NOMO-1 treated with dmso at 0.1 percent for 144 hours (cell line): Measurements from ENCODE around the gene CUL7.

ENCODE experiments used
- DNase-seq: peaks from one replicate; lab custom pipeline; 2025; ENCODE audit not compliant: unreplicated experiment; lab: John Stamatoyannopoulos, UW

Gene CUL7

GRCh38 chr6:43077981-43078511 lies 24.4 kb upstream of the CUL7 start:
- no peak for DNase-seq

GRCh38 chr6:43077333-43077809 lies 23.7 kb upstream of the CUL7 start:
- DNase-seq: no peak

DNA sequence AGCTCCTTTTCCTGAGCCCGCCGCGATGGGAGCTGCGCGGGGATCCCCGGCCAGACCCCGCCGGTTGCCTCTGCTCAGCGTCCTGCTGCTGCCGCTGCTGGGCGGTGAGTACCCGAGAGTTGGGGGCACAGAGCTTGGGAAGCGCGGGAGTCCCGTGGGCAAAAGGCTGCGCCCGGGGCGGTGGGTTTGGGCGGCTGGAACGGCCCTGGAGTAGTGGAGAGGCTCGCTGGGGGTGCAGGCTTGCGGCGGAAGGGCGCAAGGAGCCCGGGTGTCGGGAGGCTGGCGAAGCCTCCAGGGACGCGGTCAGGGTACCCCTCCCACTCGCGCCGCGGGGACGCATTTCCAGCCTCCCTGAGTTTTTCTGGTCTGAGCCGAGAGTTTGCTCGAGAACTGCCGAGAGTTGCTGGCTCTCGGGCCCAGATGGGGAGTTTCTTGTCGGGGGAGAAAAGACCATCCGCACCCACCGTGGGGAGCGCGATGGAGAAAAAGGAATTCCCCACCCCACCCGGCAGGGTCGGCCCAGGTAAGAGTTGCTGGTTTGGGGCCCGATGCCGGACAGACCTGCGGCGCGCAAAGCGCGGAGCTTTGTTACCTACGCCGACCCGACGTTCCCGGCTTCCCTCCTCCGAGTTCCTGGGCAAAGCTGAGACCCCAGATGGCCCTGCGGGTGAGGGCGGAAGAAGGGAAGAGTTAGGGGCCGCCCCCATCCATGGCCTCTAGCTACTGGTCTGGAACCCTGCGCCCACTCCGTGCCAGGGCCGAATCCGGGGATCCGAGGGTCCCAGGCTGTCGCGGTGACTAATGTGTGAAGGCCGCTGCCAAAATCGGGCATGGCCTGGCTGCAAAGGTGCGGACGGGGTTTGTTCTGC lies 23.0 kb upstream of the CUL7 start:
- no peak for DNase-seq

GRCh38 chr6:43075670-43076463 lies 22.2 kb upstream of the CUL7 start, which contains the start of gene PTK7:
Gene PTK7, plus strand, starts transcription at chr6:43076314. Its CDS starts 175 bp downstream, at chr6:43076489.
- DNase-seq: no peak

DNA sequence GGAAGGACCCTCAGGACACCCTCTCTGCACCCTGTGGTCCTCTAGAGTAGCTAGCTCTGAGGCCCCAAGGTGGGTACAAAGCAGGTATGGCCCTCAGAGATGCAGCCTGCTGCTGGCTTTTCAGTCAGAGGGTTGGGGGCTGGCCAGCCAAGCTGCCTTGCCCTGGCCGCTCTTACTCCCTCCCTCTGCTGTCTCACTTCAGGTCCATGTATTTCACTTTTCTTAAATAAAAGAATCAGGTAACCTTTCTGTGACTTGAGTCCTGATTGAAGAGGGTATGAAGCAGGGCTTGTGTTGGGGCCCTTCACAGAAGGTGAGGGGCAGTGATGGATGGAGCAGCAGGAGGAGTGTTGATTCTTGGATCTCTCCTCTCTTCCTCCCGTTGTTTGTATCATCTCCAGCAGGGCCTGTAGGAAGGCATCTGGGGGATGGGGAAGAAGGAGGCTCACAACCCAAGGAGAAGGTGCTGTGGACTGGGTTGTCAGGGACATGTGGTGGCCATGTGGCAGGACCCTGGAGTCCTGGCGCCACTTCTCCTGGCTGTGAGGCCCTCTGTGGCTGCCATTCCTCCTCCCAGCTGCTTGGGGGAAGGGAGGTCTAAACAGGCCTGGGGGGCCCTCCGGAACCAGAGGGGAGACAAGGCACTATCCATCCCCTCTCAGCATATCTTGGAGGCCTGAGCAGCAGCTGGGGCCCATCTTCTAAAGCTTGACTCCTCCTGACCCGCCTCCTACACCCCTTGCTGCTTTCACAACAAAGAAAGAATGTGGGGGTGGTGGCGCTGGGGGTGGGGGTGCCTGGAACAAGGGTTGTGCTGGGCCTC lies 21.4 kb upstream of the CUL7 start:
- DNase-seq: no peak

DNA sequence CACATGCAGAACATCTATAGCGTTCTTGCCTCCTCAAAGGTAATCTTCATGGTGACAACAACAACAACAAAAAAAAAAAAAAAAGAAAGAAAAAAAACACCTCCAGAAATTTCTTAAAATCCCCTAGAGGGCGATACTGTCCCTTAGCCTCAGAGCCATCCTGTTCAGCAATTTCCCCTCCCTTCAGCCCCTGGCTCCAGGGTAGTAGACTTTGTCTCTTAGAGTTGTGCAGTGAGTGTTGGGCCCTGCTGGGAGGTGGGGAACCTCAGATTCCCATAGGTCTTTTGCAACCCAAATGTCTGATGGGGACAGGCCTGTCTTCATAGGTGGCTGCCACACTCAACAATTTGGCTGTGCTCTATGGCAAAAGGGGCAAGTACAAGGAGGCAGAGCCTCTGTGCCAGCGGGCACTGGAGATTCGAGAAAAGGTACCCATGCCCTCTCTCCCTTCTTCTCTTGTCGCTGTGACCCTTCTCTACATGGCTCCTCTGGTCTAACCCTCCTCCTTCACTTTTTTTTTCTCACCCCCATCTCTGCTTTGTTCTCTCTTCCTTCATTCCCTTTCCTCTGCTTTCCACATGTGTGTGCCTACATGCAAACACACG lies 16.5 kb upstream of the CUL7 start:
- no peak for DNase-seq

DNA sequence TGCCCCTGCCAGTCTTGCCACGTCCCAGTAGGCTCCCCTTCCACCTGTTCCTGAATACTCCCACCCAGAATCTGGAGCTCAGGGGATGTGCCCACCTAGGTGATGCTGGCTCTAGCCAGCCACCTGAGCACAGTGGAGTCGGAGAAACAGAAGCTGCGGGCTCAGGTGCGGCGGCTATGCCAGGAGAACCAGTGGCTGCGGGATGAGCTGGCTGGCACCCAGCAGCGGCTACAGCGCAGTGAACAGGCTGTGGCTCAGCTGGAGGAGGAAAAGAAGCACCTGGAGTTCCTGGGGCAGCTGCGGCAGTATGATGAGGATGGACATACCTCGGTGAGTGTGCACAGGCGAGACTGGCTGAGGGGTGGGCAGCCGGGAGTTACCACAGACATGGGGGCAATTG lies 9.2 kb upstream of the CUL7 start:
- no peak for DNase-seq

GRCh38 chr6:43061861-43062260 lies 8.2 kb upstream of the CUL7 start:
- DNase-seq: no peak

- DNase-seq: no peak
Measured at GRCh38 chr6:43060755-43061633, 7.3 kb upstream of the CUL7 start.

DNA sequence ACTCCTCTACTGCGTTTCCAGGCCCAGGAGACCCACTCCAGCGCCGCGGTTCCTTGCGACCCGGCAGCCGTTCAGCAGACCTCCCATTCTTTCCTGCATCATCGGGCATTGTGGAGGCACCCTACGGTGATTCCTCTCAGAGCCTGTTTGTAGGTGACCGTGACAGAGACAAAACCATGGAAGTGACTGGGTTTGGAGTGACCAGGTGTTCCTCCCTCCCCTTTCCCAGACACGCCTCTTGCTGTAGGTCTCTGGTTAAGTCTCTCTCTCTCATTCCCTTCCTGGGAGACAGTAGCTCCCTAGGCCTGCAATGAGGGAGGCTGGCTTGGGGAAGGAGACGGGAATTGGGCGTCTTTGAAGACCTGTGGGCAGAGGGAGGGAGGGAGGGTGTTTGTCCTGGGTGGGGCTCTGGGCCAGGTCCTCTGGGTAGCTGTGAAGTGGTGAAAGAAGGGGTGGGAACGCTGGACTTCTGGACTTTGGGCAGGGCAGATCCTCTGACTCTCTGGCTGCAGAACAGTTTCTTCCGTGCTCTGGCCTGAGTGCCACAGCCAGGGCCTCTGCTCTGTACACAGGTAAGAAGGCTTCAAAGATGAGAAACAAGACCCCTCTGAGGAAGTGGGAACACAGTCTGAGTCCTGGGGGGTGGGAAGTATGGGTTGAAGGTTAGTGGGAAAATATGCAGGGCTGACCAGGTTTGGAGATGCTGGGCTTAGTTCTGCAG lies 6.5 kb upstream of the CUL7 start:
- DNase-seq: no peak

DNA sequence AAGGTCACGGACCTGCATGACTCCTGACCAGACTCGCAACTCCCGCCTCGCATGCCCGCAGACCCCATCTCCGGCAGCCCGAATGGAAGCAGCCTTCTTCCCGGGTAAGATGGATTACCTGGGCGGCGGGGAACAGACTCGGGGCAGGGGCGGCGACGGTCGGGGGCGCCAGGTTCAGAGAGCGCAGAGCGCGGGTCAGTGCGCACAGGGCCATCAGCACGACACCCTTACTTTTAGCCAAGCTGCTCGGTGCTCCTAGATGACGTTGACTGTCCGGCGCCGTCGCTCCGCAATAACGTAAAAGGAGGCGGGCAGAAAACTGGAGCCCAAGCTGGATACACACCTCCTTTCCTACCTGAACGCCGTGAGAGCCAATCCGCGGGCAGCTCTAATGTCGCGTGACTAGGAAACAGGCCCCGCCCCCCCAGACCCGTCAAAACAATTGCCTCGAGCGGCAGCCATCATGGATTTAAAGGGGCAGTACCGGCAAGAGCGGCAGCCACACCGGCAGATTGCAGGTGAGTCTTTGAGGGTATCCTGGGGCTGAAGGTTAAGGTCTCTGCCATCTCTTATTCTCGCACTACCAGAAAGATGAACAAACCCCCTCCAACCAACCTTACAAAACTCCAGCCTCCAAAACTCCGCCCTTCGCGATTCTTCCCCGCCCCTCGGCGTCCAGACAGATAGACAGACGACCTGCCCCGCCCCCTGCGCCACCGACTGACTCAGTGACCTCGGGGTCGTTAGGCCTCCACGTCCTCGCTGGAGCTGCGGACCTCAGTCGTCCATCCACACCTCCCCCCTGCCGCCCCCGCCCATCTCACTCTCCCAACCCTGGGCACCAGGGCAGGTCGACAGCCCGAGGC lies 5.8 kb upstream of the CUL7 start, which contains the start of the genes KLC4 and MRPL2:
KLC4 (plus strand) TSS at position 464 of the 866 bp plus-strand sequence. CDS start 1,705 bp downstream, outside the sequence.
MRPL2 (minus strand) TSS at position 267 of the 866 bp plus-strand sequence; CDS start at position 214, 53 bp downstream.
- DNase-seq: peak; percentile 98

GRCh38 chr6:43058531-43058930 lies 4.9 kb upstream of the CUL7 start:
- DNase-seq: no peak

- no peak for DNase-seq
Measured at GRCh38 chr6:43055966-43056365, 2.3 kb upstream of the CUL7 start.

DNA sequence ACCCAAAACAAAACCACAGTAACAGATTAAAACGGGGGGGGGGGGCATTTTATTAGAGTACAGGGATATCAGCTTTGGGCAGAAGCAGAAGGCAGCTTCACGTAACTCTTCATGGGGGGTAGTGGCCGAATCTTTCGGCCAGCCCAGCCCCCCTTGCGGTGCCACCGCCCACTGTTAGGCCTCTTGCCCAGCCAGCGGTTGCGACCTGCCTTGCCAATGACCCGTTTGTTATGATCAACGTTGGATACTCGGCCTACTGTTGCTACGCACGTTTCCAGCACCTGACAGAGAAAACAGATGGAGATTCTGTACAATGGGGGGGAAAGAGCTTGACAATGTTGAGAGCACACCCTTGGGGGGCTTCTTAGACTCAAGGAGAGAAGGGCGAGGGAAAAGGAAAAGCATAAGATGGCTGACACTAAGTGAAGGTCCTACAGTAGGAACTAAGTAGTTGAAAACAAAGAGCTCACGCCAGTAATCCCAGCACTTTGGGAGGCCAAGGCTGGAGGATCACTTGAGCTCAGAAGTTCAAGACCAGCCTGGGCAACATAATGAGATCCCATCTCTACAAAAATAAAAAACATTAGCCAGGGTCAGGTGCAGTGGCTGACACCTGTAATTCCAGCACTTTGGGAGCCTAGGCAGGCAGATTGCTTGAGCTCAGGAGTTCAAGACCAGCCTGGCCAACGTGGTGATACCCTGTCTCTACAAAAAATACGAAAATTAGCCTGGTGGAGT lies 724 bp upstream of the CUL7 start:
- no peak for DNase-seq

DNA sequence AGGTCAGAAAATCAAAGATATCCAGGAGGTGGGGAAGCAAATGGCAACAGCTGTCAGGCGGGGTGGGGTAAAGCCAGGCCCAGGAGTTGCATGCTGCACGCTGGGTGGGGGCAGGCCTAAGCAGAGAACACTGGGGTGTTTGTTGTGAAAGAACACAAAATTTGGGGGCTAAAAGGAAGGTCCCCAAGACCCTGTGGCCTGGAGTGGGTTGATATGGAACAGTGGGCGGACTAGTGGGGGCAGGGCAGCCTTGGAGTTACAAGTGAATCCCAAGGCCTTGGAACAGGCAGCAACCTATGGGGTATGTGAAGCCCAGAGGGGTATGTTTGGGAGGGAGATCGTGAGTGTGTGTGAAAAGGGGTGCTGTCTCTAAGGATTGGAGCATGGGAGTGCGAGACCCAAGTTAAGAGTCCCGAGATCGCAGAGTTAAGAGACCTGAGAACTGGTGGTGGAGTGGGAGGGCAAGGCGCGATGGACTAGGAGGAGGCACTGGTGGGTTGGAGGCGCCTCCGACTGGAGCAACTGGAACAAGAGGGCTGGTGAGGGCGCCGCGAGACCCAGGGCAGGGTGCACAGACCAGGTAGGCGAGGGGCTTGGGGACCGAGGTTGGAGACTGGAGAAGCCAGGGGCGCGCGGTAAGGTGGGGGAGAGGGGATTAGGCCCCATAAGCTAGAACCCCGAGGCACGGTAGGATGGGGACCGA lies 658 bp downstream of the CUL7 start:
- no peak for DNase-seq

DNA sequence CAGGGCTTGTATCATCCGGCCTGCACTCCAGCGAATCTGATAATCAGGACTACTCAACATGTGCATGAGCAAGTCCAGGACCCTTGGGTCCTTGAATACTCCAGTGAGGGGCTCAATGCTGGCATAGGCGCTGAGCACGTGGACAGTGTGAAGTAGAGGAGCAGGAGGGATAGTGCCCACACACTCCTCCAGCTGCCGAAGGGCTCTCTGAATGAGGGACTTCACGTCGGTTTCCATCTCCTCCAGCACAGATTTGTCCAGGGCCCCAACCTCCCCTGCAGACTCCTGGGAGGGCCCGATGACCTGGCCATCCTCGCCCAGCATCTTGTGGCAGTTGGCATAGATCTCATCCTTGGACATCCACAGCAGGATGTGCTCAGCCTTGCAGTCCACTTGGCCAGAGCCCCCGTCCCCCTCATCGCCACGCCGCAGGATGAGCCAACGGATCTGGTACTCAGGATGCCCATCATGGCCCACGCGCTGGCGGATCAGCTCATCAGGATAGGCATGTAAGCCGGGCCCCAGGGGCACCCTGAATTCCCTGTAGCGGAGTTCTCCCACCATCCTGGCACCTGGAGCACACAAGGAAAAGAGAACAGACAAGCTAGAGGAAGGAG lies 1.3 kb downstream of the CUL7 start:
- no peak for DNase-seq
